NCI-H1694 (cell line): ENCODE results near the gene ZCCHC24.
"Not testable (repeated sequence)": the region's sequence is repeated elsewhere in the genome, so short reads cannot be mapped to it uniquely, and the experiment has no call there.

Source experiments
- DNase-seq: peaks from one replicate; lab custom pipeline; 2025; lab: John Stamatoyannopoulos, UW

ZCCHC24 gene

DNA sequence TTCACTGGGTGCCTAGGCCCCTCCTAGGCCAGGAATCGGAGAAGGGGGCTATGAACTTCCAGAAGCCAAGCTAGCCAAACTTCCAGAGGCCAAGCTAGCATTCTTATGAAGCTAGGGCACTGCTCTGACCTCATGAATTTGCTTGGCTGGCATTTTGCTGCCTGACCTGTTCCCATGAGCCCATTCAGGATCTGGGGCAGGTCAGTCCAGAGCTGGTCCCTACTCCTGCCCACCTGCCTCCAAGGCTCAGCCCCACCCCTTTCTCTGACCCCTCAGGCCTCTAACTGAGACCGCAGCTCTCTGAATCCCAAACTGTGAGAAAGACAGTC lies 99.4 kb downstream of the ZCCHC24 start:
- no peak for DNase-seq

DNA sequence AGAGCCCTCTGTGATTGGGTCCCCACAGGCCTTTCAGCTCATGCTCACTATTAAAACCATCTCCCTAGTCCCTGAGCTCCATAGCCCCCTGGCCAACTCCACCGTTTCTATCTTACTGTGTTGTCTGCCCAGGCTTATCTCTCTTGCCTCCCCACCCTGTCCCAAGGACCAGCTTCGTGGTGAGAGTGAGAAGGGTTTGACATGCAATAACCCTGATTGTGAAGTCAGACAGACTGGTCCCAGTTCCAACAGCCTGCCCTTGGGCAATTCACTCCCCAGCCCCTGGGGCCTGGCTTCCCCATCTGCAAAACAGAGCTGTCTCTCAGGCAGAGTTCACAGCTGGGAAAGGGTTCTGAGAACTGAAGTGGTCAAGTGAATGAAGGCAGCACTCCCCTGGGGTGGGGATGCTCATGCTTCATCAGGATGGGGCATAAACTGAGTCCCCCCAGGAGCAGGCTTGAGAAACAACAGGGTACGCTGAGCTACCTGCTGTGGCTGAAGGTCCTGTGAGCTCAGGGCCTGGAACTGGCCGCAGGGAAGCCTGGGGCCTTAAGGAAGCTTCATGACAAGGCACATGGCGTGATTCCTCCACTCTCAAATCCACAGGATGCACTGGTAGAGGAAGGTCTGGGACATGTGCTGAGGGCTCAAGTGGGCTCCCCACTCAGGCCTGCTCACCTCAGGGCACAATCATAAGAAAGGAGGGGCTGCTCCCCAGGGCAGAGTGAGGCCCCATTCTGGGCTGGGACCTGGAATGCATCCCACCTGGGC lies 100.0 kb downstream of the ZCCHC24 start:
- DNase-seq = no peak

DNA sequence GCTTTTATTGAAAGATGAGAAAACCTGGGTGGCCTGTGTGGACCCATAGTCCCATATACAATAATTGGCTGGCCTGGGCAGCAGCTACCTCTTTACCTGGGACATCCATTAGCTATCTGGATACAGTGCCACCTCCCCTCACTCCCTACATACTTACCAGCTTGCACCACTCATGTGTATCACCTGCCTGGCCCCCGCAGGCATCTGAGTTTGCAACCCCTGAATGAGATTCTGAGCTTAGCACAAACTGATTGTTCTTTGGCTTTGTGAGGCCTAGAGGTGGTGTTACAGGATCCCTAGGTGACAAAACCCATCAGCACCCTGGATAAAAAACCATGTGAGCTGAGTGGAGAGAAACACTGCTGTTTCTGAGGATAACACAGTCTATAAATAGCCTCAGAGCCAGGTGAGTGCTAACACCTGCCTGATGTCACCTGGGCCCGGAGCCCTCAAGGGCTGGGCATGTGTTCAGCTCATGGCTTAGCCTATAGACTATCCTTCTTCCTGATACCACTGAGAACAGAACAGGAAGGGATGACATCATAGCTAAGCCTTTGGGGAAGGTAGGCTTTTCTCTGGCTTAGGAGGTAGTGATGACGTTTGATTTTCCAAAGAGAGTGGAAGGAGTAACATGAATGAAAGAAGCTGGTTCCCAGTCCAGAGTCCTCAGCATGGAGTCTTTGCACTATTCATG lies 100.8 kb downstream of the ZCCHC24 start:
- DNase-seq = no peak

DNA sequence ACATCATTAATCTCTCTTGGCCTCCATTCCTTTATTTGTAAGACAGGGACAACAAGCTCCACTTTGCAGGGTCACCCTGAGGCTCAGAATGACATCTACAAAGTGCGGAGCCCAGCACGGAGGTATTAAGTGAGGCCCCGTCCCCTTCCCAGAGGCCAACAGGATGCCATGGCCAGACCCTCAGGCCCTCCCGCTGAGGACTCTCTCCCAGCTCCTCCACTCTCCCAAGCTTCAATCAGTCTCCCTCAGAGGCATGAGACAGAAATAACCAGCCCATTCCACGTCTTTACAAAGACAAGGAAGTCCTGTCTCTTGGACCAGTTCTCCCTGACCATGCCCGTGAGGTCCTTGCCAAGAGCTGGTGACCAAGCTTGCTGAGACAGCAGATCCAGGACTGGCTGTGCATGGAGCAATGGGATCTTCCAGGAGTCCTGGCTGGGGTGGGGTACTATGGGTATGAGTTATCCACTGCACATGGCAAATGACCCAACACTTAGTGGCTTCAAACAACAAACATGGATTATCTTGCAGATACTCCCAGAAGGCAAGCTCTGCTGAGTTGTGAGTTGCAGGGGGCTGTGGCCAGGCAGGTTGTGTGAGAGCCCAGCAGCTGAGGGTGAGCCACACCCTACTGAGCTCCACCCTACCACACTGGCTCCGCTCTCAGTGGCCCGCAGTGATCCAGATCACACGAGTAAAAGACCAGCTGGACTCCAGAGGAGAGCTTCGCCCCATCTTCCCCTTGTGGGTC lies 102.4 kb downstream of the ZCCHC24 start:
- no peak for DNase-seq

DNA sequence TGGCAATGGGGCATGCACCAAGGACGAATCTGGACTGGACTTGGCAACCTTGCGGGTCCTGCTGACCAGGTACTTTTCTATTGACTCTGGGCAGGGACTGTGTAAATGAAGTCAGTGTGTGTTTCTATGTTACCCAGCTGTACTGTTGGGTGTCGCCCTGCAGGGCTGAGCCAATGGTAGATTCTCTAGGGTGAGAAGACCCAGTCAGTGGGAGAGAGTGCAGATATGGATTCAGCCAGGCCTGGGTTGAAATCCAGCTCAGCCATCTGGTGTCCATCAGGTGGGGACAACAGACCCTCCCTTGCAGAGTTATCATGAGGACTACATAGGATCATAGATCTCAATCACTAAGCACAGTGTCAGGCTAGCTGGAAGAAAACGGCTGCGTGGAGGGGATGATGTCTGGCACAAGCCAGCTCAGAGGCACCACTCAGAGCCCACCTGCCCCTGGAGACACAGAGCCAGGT lies 103.1 kb downstream of the ZCCHC24 start:
- DNase-seq = no peak

DNA sequence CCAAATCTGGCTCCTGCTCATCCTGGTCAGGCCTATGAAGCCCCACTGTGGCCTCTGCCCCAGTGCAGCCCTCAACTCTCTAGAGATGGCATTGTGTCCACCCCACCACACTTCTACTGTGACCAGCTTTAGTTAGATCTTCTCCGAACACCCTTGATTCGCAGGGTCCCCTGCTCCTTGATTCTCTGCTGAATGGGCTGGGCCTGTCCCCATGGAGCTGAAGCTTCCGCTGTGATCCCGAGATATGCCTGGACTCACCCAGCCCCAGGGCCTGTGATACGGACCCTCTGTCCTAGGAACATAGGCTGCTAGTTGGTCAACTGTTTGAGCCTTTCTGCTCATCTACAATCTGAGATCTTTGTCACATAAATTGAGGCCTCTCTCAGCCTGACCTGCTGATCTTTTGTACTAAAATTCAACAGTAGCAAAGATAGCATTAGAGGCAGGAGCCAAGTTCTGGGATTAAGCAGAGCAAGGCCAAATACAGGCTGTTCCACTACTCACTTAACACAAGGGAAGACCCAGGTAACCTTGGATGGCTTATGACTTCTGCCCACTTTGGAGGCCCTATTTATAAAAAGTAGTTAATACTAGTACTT lies 104.7 kb downstream of the ZCCHC24 start:
- no peak for DNase-seq

DNA sequence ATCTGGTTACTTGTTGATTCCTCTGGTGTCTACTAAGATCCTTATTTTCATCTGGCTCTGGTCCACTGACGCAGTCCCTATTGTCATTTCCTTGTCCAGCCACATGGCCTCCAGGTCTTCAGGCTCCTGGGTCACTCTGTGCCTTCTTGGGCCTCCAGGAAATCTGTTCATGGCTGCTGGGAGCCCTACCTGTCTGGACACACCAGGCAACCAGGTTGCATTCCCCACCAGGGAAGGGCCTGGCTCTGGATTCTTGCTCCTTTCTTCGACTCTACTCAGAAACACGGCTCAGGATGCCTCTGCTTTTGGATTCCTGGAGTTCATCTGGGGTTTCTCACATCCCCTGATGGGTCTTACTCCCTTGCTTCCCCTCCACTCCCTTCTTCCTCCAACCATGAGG lies 106.2 kb downstream of the ZCCHC24 start:
- DNase-seq = no peak

DNA sequence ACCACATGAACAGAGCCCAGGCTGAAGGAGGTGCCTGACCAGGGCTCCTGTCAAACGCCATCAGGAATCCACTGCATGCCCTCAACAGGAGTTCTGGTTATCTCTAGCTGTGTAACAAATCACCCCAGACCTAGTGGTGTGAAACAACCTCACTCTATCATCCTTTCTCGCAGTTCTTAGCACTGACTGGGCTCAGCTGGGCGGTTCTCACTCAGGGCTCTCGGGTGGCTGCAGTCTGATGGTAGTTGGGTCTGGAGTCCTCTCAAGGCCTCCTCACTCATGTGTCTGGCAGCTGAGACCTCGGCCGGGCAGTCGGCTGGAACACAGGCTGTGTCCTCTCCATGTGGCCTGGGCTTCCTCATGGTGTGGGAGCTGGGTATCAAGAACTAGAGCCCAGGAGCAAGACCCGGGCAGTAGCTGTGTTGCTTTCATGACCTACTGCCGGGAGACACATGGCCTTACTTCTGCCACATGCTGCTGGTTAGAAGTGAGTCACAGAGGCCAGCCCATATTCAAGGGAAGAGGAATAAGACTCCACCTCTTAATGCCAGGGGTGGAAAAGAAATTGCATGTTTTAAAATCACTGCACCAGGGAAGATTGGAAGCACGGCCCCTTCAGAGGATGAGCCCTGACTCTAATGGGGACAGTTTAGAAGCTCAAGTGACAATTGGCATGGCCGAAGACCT lies 107.5 kb downstream of the ZCCHC24 start:
- DNase-seq = not testable (repeated sequence)

DNA sequence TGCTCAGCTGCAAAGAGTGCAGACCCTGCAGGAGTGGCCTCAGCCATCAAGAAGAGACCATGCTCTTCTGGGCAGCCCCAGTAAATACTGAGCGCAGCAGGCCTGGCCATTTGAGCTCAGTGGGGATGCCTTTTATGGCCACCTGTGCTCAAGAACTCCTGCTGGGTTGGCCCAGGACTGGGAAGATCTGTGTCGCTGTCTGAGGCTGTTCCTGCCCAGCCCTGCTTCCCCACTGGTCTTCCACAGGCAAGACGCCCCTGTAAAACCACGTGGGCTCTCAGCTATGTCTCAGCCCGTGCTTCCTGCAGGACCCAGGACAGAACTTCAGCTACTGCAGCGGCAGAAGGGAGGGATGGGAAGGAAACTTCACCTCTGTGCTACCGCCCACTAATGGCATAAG lies 108.7 kb downstream of the ZCCHC24 start:
- DNase-seq = no peak

DNA sequence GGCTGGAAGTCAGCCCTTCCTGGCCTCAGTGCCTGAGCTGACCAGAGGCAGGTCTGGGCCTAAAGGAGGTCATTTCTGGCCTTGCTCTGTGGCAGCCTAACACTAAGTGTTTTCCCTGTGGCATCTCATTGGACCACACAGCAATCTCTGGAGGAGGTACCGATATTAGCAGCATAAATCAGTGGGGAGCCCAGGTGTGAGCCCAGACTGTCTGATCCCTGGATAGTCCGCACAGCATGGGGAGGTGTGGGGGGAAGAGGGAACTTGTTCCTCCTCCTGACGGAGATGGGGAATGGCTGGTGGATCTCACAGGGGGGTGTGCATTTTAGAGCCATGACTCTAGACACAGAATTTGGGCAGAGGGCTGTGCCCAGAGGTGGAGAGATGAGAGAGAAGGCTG lies 109.1 kb downstream of the ZCCHC24 start:
- no peak for DNase-seq

DNA sequence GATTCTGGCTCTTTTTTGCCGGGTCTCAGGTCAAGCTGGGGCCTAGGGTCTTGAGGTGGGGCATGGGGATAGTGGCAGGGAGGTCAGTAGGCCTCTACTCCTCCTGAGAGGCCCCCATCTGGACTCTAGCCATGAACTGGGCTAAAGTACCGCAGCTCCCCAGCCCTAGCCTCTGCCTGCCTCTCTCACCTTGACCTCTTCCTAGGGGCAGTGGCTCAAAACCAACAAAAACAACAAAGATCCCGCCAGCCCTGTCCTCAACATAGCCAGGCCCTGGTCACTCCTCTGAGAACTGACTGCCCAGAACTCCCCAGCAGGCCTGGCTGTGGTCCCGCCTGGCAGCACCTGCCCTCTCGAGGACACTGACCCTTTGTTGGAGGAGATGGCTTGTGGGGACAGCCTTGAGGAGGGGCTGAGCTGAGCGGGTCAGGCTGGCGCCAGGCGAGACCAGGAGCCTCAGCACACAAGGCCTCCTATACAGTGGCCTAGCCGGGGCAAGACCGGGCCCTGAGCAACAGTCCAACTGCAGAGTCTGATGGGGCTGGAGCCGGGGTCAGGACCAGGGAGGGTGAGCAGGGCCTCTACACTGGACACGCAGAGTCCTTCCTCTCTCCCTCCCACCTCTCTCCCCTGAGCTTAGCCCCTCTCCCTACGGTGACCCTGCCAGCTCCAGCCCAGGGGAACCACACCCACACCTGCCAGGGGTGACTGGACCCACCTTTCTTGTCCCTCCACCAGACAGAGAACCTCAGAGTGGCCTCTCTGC lies 109.8 kb downstream of the ZCCHC24 start:
- DNase-seq = no peak

DNA sequence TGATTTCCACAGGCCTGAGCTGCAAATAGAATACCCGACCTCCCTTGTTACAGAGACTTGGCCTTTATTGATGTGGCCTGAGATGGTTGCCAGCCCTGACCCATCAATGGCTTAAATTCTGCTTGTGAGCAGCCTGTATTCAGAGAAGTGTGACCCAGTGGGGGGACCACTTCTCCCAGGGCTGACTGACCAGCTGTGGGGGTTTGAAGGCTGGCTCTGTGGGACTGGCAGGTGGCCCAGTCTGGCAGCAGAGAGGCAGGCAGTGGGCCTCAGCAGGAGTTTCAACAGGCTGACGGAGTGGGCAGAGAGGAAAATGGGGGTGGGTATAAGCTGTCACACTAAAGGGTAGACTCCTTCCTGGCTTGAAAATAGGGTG lies 110.3 kb downstream of the ZCCHC24 start:
- DNase-seq = no peak

DNA sequence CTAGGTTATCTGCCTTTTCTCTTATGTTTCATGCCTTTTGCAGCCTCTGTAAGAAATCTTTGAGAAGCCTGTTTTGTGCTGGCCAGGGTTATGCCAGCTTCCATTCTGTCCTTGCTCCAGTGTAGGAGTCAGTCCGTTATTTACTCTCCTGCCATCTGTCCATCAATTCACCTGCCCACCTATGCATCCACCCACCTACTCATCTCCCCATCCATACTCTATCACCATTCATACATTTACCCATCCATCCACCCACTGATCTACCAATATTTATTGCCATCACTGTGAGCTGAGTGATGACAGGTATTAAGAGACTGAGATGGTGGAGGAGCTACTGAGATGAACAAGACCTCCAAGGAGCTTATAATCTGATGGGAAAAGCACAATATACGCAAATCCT lies 110.9 kb downstream of the ZCCHC24 start:
- DNase-seq = no peak

DNA sequence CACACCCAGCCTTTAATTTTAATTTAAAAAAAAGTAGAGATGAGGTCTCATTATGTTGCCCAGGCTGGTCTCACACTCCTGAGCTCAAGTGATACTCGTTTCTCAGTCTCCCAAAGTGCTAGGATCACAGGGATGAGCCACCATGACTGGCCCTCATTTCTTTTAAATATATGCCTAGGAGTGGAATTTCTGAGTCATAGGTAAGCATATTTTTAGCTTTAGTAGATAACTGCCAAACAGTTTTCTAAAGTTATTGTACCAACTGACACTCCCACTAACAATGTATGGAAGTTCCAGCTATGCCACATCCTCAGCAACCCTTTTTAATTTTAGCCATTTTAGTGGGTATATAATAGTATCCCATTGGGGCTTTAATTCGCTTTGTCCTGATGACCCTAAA lies 111.9 kb downstream of the ZCCHC24 start:
- DNase-seq = no peak

DNA sequence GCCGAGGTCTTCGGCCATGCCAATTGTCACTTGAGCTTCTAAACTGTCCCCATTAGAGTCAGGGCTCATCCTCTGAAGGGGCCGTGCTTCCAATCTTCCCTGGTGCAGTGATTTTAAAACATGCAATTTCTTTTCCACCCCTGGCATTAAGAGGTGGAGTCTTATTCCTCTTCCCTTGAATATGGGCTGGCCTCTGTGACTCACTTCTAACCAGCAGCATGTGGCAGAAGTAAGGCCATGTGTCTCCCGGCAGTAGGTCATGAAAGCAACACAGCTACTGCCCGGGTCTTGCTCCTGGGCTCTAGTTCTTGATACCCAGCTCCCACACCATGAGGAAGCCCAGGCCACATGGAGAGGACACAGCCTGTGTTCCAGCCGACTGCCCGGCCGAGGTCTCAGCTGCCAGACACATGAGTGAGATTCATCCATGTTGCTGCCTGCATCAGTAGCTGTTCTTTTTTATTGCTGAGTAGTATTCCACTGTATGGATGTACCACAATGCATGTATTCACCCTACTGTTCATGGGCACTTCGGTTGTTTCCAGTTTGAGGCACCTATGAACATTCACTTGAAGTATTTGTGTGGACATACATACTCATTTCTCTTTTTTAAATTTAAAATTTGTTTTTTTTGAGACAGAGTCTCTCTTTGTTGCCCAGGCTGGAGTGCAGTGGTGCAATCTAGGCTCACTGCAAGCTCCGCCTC lies 112.7 kb downstream of the ZCCHC24 start:
- not testable (repeated sequence) for DNase-seq
